ENCODE measurements around the gene SCN2A.

- TF ChIP-seq NR3C1 (IDR thresholded peaks at IDR 0.05): no peak
- TF ChIP-seq, protein P1, sequence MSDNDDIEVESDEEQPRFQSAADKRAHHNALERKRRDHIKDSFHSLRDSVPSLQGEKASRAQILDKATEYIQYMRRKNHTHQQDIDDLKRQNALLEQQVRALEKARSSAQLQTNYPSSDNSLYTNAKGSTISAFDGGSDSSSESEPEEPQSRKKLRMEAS (IDR thresholded peaks at IDR 0.05): no peak
- TF ChIP-seq, protein P2, sequence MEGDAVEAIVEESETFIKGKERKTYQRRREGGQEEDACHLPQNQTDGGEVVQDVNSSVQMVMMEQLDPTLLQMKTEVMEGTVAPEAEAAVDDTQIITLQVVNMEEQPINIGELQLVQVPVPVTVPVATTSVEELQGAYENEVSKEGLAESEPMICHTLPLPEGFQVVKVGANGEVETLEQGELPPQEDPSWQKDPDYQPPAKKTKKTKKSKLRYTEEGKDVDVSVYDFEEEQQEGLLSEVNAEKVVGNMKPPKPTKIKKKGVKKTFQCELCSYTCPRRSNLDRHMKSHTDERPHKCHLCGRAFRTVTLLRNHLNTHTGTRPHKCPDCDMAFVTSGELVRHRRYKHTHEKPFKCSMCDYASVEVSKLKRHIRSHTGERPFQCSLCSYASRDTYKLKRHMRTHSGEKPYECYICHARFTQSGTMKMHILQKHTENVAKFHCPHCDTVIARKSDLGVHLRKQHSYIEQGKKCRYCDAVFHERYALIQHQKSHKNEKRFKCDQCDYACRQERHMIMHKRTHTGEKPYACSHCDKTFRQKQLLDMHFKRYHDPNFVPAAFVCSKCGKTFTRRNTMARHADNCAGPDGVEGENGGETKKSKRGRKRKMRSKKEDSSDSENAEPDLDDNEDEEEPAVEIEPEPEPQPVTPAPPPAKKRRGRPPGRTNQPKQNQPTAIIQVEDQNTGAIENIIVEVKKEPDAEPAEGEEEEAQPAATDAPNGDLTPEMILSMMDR (IDR thresholded peaks at IDR 0.05): no peak
Observed at GRCh38 chr2:165425556-165425955, 186.3 kb downstream of the SCN2A start.

Data from A549 (cell line).